Cardiac septum (tissue), 1 donor: Measurements from ENCODE around the gene BOLA3. TPM values are rescaled to one million over a fixed set of nuclear protein-coding genes. Genes with fewer than 3 reads are reported as not detected.

Source experiments
- DNase-seq: peaks from one replicate; pipeline ENCODE4 v3.0.0-alpha.2; 2020; ENCODE audit warnings: low spot score
- intact Hi-C: fragments of 100-400 bp; cut with DNase I; formaldehyde crosslinking; loops from one replicate; pipeline ENCODE4 v1.14.0; 2022
- total RNA-seq: library from RNA; stranded (reverse); fragmentation: NEBNext Ultra II Directional; extraction: Animal tissue kit (Norgen Biotek cat#: 25700); gene quantifications from one replicate; pipeline ENCODE4 v1.2.1, GENCODE V29; 2021
- donor health status: DM: no; HTN: no; CAD: no.

Gene BOLA3
- total RNA-seq, 1 donor from 2014 or later = 69.5 TPM

GRCh38 chr2:74087696-74088095 lies 60.0 kb downstream of the BOLA3 start:
- intact Hi-C loops = no loop called here

GRCh38 chr2:74086021-74086420 lies 61.7 kb downstream of the BOLA3 start:
- DNase-seq = no peak
- intact Hi-C loops = no loop called here

More at GRCh38 chr2:74087696-74088095, 60.0 kb downstream of the BOLA3 start:
- no peak for DNase-seq

Other genes starting within 250 kb of the BOLA3 start
- gene DGUOK, start 221.0 kb downstream of the BOLA3 start, total RNA-seq = 23.7 TPM
- 3.7 TPM for gene TET3, start 163.0 kb downstream of the BOLA3 start, total RNA-seq
- 66.9 TPM for gene MOB1A, start 31.0 kb upstream of the BOLA3 start, total RNA-seq
- 26.8 TPM for gene MTHFD2, start 50.7 kb upstream of the BOLA3 start, total RNA-seq
- gene SLC4A5, start 195.5 kb upstream of the BOLA3 start, total RNA-seq = 3.6 TPM
- 233 TPM for gene DCTN1, start 232.4 kb upstream of the BOLA3 start, total RNA-seq